Astrocyte of the cerebellum (primary cell): ENCODE data around the gene MYOF.

Experiments
- DNase-seq: peaks from one replicate; pipeline ENCODE4 v3.0.0-alpha.2; 2011; ENCODE audit warnings: low read depth
- H3K4me3 ChIP-seq: 2 replicates; pipeline ENCODE4 v1.5.1; 2011; ENCODE audit warnings: mild to moderate bottlenecking, low read depth, low read length, moderate library complexity
- CTCF ChIP-seq: IDR thresholded peaks from 2 replicates; pipeline ENCODE4 v1.5.1; 2012; ENCODE audit warnings: low read length, low read depth, moderate library complexity, mild to moderate bottlenecking; ENCODE audit errors: missing control alignments
- in situ Hi-C: cut with HindIII; loops from 2 replicates; pipeline ENCODE4 v1.10.0; 2017; ENCODE audit warnings: low sequenced_read_pairs

Gene MYOF

GRCh38 chr10:93300981-93301380 is 181.2 kb downstream of the MYOF start:
- H3K4me3 ChIP-seq, result no peak overlapping the region
- in situ Hi-C loops, result no loop called here
- TF ChIP-seq CTCF, result no peak
- no peak for DNase-seq

GRCh38 chr10:93300288-93300917 is 181.7 kb downstream of the MYOF start:
- in situ Hi-C loops, result no loop called here
- no peak for TF ChIP-seq CTCF
- no peak for DNase-seq
- no peak overlapping the region for H3K4me3 ChIP-seq

GRCh38 chr10:93299606-93300287 is 182.4 kb downstream of the MYOF start:
- no peak for TF ChIP-seq CTCF
- DNase-seq, result no peak
- no peak overlapping the region for H3K4me3 ChIP-seq
- in situ Hi-C loops, result no loop called here

- TF ChIP-seq CTCF, result no peak
- in situ Hi-C loops, result no loop called here
- DNase-seq, result no peak
- no peak overlapping the region for H3K4me3 ChIP-seq
Observed at GRCh38 chr10:93299195-93299594, 182.9 kb downstream of the MYOF start.

GRCh38 chr10:93296151-93296550 is 186.0 kb downstream of the MYOF start:
- in situ Hi-C loops, result no loop called here
- TF ChIP-seq CTCF, result no peak
- DNase-seq, result no peak
- no peak overlapping the region for H3K4me3 ChIP-seq

- TF ChIP-seq CTCF, result no peak
- in situ Hi-C loops, result no loop called here
- DNase-seq, result no peak
- H3K4me3 ChIP-seq, result no peak overlapping the region
Observed at GRCh38 chr10:93293999-93294398, 188.1 kb downstream of the MYOF start.
